T47D (cell line): Measurements from ENCODE around the gene TMEM178B.
A peak's percentile ranks its signal among the peaks of the same experiment; 100 is the strongest.

Experiments used
- DNase-seq, 2 experiments: peaks; one replicate each; pipeline versions ENCODE4 v3.0.0 to v3.0.0-alpha.2; 2011 to 2012; ENCODE audit warnings: low read depth in 1 of 2, low spot score in 1 of 2
- JUND ChIP-seq: IDR thresholded peaks from 2 replicates; pipeline ENCODE4 v1.6.1; 2012; ENCODE audit warnings: low read depth
- in situ Hi-C: cut with HindIII; loops from 2 replicates; pipeline ENCODE4 v1.10.0; 2016; ENCODE audit warnings: low sequenced_read_pairs, low pct_unique_long_range_greater_than_20kb

TMEM178B gene

GRCh38 chr7:141454338-141454737 is 380.5 kb downstream of the TMEM178B start:
- in situ Hi-C loops: no loop called here
- no peak for TF ChIP-seq JUND
- no peak for DNase-seq

GRCh38 chr7:141455723-141456122 is 381.9 kb downstream of the TMEM178B start:
- in situ Hi-C loops: no loop called here
- TF ChIP-seq JUND: no peak

GRCh38 chr7:141456298-141456697 is 382.4 kb downstream of the TMEM178B start:
- DNase-seq: no peak
- TF ChIP-seq JUND: no peak
- in situ Hi-C loops: no loop called here

More at GRCh38 chr7:141455723-141456122, 381.9 kb downstream of the TMEM178B start:
- DNase-seq: no peak

GRCh38 chr7:141456711-141457110 is 382.8 kb downstream of the TMEM178B start:
- in situ Hi-C loops: no loop called here
- DNase-seq: no peak
- TF ChIP-seq JUND: no peak

- TF ChIP-seq JUND: no peak
- peak; percentile 2 to 86 for DNase-seq
- in situ Hi-C loops: no loop called here
Observed at GRCh38 chr7:141460781-141461715, 387.2 kb downstream of the TMEM178B start.

GRCh38 chr7:141461924-141462323 is 388.1 kb downstream of the TMEM178B start:
- DNase-seq: peak in 1 of 2 experiments; percentile 12
- in situ Hi-C loops: no loop called here
- TF ChIP-seq JUND: no peak

- no peak for TF ChIP-seq JUND
- in situ Hi-C loops: no loop called here
- peak in 1 of 2 experiments; percentile 7 for DNase-seq
Observed at GRCh38 chr7:141462958-141463357, 389.1 kb downstream of the TMEM178B start.

- no peak for TF ChIP-seq JUND
- no peak for DNase-seq
- in situ Hi-C loops: no loop called here
Observed at GRCh38 chr7:141463986-141464385, 390.1 kb downstream of the TMEM178B start.

GRCh38 chr7:141464551-141464950 is 390.7 kb downstream of the TMEM178B start:
- DNase-seq: no peak
- TF ChIP-seq JUND: no peak
- in situ Hi-C loops: no loop called here

- DNase-seq: no peak
- in situ Hi-C loops: no loop called here
- no peak for TF ChIP-seq JUND
Observed at GRCh38 chr7:141466151-141466904, 392.5 kb downstream of the TMEM178B start.

GRCh38 chr7:141468341-141468740 is 394.5 kb downstream of the TMEM178B start:
- no peak for DNase-seq
- TF ChIP-seq JUND: no peak
- in situ Hi-C loops: no loop called here

- no peak for TF ChIP-seq JUND
- in situ Hi-C loops: no loop called here
- DNase-seq: no peak
Observed at GRCh38 chr7:141475679-141476078, 401.8 kb downstream of the TMEM178B start.

GRCh38 chr7:141477865-141478264 is 404.0 kb downstream of the TMEM178B start:
- in situ Hi-C loops: no loop called here
- no peak for DNase-seq
- TF ChIP-seq JUND: no peak
